Measurements from ENCODE around the gene OTOF. TPM values are rescaled to one million over a fixed set of nuclear protein-coding genes. Genes with fewer than 3 reads are reported as not detected.

Gene OTOF
- polyA plus RNA-seq, 1 of the 3 experiments (the other 2 are of a cell fraction): not detected

DNA sequence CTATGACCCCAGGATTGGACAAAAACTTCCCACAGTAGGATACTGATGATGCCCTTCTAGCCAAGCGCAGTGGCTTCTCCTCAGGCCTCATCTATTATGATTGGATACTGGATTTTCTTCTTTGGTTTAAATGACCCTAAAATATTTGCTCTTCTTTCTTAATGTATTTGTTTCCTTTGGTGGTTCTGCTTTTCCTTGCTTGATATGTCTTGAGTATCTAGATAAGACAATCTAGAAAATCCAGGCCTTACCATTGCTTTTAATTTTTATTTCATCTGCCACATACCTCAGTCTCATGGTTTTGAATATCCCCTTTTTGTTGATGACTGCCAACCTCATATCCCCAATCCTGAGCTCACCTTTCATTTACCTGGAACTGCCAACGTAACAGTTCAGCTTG lies 35.6 kb downstream of the OTOF start:
- Histone ChIP-seq H2AFZ (ENCODE audit: low read depth) (no peak overlapping the region), H3K9ac (no peak overlapping the region), H3K4me2 (no peak overlapping the region), H3K9me3 (no peaks in the 10 kb centered on the region), H3K27me3 (ENCODE audit: insufficient read depth) (no peaks in the 10 kb centered on the region), H4K20me1 (ENCODE audit: insufficient read depth) (no peaks in the 10 kb centered on the region), H3K4me1 (ENCODE audit: control insufficient read depth in 1 of 2, insufficient read depth in 2 of 2, low read depth in 1 of 2, low read length in 1 of 2) (peaks cover 0 to 3% of the 10 kb centered on the region in 2 experiments; a peak in 1 of 4 replicates), H3K9me2 (no peaks in the 10 kb centered on the region), H3F3A (replicated peaks; ENCODE audit: insufficient read depth) (no peaks in the 10 kb centered on the region), H3K4me3 (ENCODE audit: low read depth in 2 of 2, low read length in 1 of 2) (no peak overlapping the region), H3K79me2 (ENCODE audit: insufficient read depth) (no peaks in the 10 kb centered on the region), H3K36me3 (replicated peaks in 1 of 2; ENCODE audit: control insufficient read depth in 1 of 2, insufficient read depth in 2 of 2, low read length in 1 of 2) (no peaks in the 10 kb centered on the region), H3K27ac (ENCODE audit: low read depth in 2 of 2, low read length in 1 of 2) (no peak overlapping the region)
- ChIA-PET CTCF (interaction anchor here (0.9 to 2.7 kb wide), 4 partner anchors 20 to 120 kb away, joined by 3 to 7 read pairs (median 3); no protein-coding TSS in a partner anchor), POLR2A (no interaction called here)
- no peak for DNase-seq
- 68% methylated on average over 2 of the region's 2 CpGs for WGBS (ENCODE audit: low lambda C conversion rate)
- TF ChIP-seq EZH2phosphoT487 (IDR thresholded peaks at IDR 0.05; ENCODE audit: borderline replicate concordance, low read depth): no peak
- TF ChIP-seq MEF2A (IDR thresholded peaks at IDR 0.05; ENCODE audit: borderline replicate concordance, low read depth): no peak
- TF ChIP-seq TEAD4 (IDR thresholded peaks at IDR 0.05; ENCODE audit: borderline replicate concordance, insufficient read depth): no peak
- TF ChIP-seq NFIC (IDR thresholded peaks at IDR 0.05; ENCODE audit: borderline replicate concordance): no peak
- TF ChIP-seq TAF1 (IDR thresholded peaks at IDR 0.05; ENCODE audit: borderline replicate concordance, low read depth, low read length): no peak
- TF ChIP-seq, protein P1, sequence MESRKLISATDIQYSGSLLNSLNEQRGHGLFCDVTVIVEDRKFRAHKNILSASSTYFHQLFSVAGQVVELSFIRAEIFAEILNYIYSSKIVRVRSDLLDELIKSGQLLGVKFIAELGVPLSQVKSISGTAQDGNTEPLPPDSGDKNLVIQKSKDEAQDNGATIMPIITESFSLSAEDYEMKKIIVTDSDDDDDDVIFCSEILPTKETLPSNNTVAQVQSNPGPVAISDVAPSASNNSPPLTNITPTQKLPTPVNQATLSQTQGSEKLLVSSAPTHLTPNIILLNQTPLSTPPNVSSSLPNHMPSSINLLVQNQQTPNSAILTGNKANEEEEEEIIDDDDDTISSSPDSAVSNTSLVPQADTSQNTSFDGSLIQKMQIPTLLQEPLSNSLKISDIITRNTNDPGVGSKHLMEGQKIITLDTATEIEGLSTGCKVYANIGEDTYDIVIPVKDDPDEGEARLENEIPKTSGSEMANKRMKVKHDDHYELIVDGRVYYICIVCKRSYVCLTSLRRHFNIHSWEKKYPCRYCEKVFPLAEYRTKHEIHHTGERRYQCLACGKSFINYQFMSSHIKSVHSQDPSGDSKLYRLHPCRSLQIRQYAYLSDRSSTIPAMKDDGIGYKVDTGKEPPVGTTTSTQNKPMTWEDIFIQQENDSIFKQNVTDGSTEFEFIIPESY (IDR thresholded peaks at IDR 0.05; ENCODE audit: borderline replicate concordance, low read depth): no peak
- TF ChIP-seq TCF12 (IDR thresholded peaks at IDR 0.05): no peak
- TF ChIP-seq YY1 (IDR thresholded peaks at IDR 0.05; ENCODE audit: low read depth): no peak

DNA sequence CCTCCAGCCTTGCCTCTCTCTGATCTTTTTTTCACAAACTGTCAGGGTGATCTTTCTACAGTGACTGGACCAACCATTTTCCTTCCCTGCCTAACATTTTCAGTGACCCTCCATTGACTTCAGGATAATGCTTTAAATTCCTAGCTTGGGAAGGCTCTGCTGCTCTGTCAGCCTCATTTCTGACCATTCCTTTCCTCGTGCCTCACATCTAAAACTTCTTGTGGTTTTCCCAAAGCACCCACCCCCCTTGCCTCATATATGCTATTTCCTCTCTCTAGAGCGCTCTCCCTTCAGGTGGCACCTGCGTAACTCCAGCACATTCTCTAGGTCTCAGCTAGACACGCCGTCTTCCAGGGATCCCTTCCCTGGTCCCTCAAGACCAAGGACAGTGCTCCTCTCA lies 39.0 kb downstream of the OTOF start:
- no peak overlapping the region for H3K27ac ChIP-seq (ENCODE audit: low read depth in 2 of 2, low read length in 1 of 2)
- no peaks in the 10 kb centered on the region for H3K9me3 ChIP-seq
- H4K20me1 ChIP-seq (ENCODE audit: insufficient read depth): no peaks in the 10 kb centered on the region
- H3K79me2 ChIP-seq (ENCODE audit: insufficient read depth): no peaks in the 10 kb centered on the region
- H3F3A ChIP-seq (replicated peaks; ENCODE audit: insufficient read depth): no peaks in the 10 kb centered on the region
- DNase-seq: no peak
- no peaks in the 10 kb centered on the region for H3K27me3 ChIP-seq (ENCODE audit: insufficient read depth)
- no peaks in the 10 kb centered on the region for H3K9me2 ChIP-seq
- 75% methylated on average over 5 of the region's 5 CpGs for WGBS (ENCODE audit: low lambda C conversion rate)
- POLR2A ChIA-PET: no interaction called here
- H3K4me1 ChIP-seq (ENCODE audit: control insufficient read depth in 1 of 2, insufficient read depth in 2 of 2, low read depth in 1 of 2, low read length in 1 of 2): peaks cover 0 to 3% of the 10 kb centered on the region in 2 experiments; a peak in 1 of 4 replicates
- H3K36me3 ChIP-seq (replicated peaks in 1 of 2; ENCODE audit: control insufficient read depth in 1 of 2, insufficient read depth in 2 of 2, low read length in 1 of 2): no peaks in the 10 kb centered on the region
- no peak overlapping the region for H2AFZ ChIP-seq (ENCODE audit: low read depth)
- no peak overlapping the region for H3K4me3 ChIP-seq (ENCODE audit: low read depth in 2 of 2, low read length in 1 of 2)
- TF ChIP-seq MEF2A (IDR thresholded peaks at IDR 0.05; ENCODE audit: borderline replicate concordance, low read depth) (no peak), CHD2 (IDR thresholded peaks at IDR 0.05; ENCODE audit: low read length, partially characterized antibody) (no peak), GATA2 (CRISPR knock-in tag; IDR thresholded peaks at IDR 0.05) (no peak), MXI1 (IDR thresholded peaks at IDR 0.05; ENCODE audit: low read depth, low read length) (no peak), TEAD4 (IDR thresholded peaks at IDR 0.05; ENCODE audit: borderline replicate concordance, insufficient read depth) (no peak)
- TF ChIP-seq, protein P1 (IDR thresholded peaks at IDR 0.05; ENCODE audit: borderline replicate concordance, low read depth): no peak
- H3K4me2 ChIP-seq: no peak overlapping the region
- H3K9ac ChIP-seq: no peak overlapping the region
- CTCF ChIA-PET: interaction anchor here (0.9 to 1.0 kb wide), 2 partner anchors 139 to 166 kb away, joined by 3 read pairs; no protein-coding TSS in a partner anchor

All from SK-N-SH (cell line).